ENCODE measurements around the gene NUP210L.
"Not testable (repeated sequence)": the region's sequence is repeated elsewhere in the genome, so short reads cannot be mapped to it uniquely, and the experiment has no call there.

Gene NUP210L

DNA sequence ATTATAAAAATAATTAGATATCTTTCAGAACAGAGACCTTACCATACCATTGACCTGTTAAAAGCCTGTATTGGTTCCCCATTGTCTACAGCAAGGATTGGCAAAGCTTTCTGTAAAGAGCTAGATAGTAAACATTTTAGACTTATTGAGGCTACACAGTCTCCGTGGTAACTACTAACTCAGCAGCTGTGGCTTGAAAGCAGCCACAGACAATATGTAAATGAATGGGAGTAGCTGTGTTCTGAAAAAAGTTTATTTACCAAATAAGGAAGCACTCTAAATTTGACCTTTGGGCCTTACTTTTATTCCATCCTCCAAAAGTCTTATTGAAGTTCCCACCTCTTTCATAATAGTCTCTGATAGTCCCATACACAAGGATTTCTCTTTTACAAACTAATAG is 39.7 kb downstream of the NUP210L start:
- no peak for DNase-seq (ENCODE audit: extremely low spot score, insufficient read length, low read depth)
- FAIRE-seq, result peak; percentile 56

- DNase-seq (ENCODE audit: extremely low spot score, insufficient read length, low read depth) (no peak), FAIRE-seq (peak; percentile 35)
Observed at GRCh38 chr1:154104433-154105082, 50.3 kb downstream of the NUP210L start.

GRCh38 chr1:154100141-154100540 is 54.7 kb downstream of the NUP210L start:
- DNase-seq (ENCODE audit: extremely low spot score, insufficient read length, low read depth); FAIRE-seq: not testable (repeated sequence)

- FAIRE-seq (no peak), DNase-seq (ENCODE audit: extremely low spot score, insufficient read length, low read depth) (no peak)
Observed at GRCh38 chr1:154097873-154098272, 57.0 kb downstream of the NUP210L start.

GRCh38 chr1:154095456-154096060 is 59.3 kb downstream of the NUP210L start:
- FAIRE-seq (no peak), DNase-seq (ENCODE audit: extremely low spot score, insufficient read length, low read depth) (no peak)

DNA sequence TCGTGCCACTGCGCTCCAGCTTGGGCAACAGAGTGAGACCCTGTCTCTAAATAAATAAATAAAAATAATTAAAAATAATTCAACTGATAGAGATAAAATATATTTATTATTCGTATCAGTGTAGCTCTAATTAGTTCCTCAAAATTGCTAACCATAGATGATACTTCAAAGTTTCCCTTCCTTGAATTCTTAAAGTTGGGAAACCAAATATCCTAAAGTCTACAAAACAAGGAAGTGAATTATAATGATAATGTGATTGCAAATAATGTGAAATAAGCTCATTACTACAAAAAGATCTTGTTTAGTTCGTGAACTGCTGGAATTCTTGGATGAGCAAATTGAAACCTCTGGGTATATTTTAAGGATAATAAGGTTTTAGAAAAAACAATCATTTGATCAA is 60.5 kb downstream of the NUP210L start:
- no peak for DNase-seq (ENCODE audit: extremely low spot score, insufficient read length, low read depth)
- FAIRE-seq, result no peak

DNA sequence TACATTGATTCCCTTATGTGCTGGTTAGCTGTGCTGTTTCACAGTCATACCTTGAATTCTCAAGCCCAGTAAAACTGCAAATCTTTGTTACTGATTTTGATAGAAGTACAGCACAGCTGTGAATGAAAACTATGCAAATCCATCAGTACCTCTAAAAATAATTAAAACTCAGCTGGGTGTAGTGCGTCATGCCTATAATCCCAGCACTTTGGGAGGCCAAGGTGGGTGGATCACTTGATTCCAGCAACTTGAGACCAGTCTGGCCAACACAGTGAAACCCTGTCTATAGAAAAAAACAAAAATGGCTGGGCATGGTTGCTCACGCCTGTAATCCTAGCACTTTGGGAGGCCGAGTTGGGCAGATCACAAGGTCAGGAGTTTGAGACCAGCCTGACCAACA is 61.2 kb downstream of the NUP210L start:
- DNase-seq (ENCODE audit: extremely low spot score, insufficient read length, low read depth), result no peak
- no peak for FAIRE-seq

GRCh38 chr1:154091706-154092105 is 63.2 kb downstream of the NUP210L start:
- DNase-seq (ENCODE audit: extremely low spot score, insufficient read length, low read depth) (no peak), FAIRE-seq (no peak)

DNA sequence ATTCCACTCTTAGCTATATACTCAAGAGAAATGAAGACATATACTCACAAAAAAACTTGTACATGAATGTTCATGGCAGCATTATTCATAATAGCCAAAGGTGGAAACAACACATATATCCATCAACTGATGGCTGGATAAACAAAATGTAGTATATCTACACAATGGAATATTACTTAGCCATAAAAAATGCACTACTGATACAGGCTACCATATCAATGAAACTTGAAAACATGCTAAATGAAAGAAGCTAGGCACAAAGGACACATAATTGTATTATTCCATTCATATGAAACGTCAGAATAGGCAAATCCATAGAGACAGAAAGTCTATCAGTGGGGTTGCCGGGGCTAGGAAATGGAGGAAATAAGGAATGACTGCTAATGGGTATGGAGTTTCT is 67.3 kb downstream of the NUP210L start:
- no peak for DNase-seq (ENCODE audit: extremely low spot score, insufficient read length, low read depth)
- FAIRE-seq, result no peak

DNA sequence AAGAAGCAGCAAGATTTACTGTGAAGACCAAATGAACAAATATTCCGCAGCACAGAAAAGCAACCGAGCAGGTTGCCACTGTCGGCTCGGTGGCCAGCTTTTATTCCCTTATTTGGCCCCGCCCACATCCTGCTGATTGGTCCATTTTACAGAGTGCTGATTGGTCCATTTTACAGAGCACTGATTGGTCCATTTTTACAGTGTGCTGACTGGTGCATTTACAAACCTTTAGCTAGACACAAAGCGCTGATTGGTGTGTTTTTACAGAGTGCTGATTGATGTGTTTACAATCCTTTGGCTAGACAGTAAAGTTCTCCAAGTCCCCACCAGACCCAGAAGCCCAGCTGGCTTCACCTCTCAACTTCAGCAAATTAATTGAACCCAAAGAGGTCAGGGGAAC is 71.8 kb downstream of the NUP210L start:
- not testable (repeated sequence) for FAIRE-seq; DNase-seq (ENCODE audit: extremely low spot score, insufficient read length, low read depth)

- no peak for FAIRE-seq
Observed at GRCh38 chr1:154081386-154082126, 73.3 kb downstream of the NUP210L start.

GRCh38 chr1:154076413-154076812 is 78.5 kb downstream of the NUP210L start:
- FAIRE-seq (no peak), DNase-seq (ENCODE audit: extremely low spot score, insufficient read length, low read depth) (no peak)

More at GRCh38 chr1:154081386-154082126, 73.3 kb downstream of the NUP210L start:
- no peak for DNase-seq (ENCODE audit: extremely low spot score, insufficient read length, low read depth)

GRCh38 chr1:154075746-154076145 is 79.1 kb downstream of the NUP210L start:
- FAIRE-seq, result no peak
- no peak for DNase-seq (ENCODE audit: extremely low spot score, insufficient read length, low read depth)

DNA sequence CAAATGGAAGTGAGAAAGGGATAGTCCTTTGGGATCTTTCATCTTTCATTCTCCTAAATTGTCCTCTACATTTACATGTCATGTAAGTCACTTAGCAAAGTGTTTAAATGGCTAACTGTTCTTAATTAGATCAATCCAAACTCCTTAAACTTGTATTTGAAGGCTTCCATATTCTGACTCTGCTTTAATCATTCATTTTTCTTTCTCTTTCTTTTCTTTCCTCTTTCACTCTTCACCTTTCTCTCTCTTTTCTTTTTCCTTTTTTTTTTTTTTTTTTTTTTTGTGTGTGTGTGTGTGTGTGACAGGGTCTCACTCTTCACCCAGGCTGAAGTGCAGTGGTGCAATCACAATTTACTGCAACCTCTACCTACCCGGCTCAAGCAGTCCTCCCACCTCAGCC is 92.6 kb downstream of the NUP210L start:
- no peak for FAIRE-seq
- DNase-seq (ENCODE audit: extremely low spot score, insufficient read length, low read depth), result no peak

DNA sequence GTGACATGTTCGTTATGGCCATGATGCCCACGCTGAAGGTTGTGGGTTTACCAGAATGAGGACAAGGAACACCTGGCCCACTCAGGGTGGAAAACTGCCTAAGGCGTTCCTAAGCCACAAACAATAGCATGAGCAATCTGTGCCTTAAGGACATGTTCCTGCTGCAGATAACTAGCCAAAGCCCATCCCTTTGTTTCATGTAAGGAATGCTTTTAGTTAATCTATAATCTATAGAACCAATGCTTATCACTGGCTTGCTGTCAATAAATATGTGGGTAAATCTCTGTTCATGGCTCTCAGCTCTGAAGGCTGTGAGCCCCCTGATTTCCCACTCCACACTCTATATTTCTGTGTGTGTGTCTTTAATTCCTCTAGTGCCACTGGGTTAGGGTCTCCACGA is 107.4 kb downstream of the NUP210L start:
- not testable (repeated sequence) for DNase-seq (ENCODE audit: extremely low spot score, insufficient read length, low read depth); FAIRE-seq

GRCh38 chr1:154033697-154034096 is 121.2 kb downstream of the NUP210L start:
- not testable (repeated sequence) for FAIRE-seq

GRCh38 chr1:154019940-154020339 is 134.9 kb downstream of the NUP210L start:
- no peak for DNase-seq (ENCODE audit: extremely low spot score, insufficient read length, low read depth)
- FAIRE-seq, result no peak

More at GRCh38 chr1:154033697-154034096, 121.2 kb downstream of the NUP210L start:
- DNase-seq (ENCODE audit: extremely low spot score, insufficient read length, low read depth), result not testable (repeated sequence)

- FAIRE-seq, result no peak
- no peak for DNase-seq (ENCODE audit: extremely low spot score, insufficient read length, low read depth)
Observed at GRCh38 chr1:154019269-154019668, 135.6 kb downstream of the NUP210L start.

DNA sequence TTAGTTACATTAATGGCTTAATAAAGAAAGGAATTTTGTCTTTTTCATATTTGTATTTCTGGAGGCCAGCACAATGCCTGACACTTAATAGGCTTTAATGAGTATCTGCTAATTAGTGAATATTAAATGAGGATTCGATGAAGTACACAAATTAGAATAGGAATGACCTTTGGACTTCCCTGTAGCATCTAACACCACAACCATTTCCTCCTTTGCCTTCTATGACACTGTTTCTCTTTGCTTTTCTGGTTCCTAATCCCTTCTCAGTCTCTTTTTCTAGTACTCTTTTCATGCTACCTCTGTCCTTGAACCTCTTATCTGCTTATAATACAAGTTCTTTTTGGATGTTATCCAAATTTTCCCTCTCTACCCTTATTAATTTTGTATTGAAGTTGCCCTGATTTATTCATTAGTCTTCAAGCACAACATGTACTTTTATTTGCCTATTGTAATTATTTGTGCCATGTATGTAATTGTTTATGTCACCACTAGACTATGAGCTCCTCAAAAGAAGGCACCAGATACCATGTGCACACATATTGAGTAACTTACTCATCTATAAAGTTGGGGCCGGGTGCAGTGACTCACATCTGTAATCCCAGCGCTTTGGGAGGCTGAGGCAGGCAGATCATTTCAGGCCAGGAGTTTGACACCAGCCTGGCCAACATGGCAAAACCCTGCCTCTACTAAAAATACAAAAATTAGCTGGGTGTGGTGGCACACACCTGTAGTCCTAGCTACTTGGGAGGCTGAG is 140.5 kb downstream of the NUP210L start:
- no peak for FAIRE-seq

DNA sequence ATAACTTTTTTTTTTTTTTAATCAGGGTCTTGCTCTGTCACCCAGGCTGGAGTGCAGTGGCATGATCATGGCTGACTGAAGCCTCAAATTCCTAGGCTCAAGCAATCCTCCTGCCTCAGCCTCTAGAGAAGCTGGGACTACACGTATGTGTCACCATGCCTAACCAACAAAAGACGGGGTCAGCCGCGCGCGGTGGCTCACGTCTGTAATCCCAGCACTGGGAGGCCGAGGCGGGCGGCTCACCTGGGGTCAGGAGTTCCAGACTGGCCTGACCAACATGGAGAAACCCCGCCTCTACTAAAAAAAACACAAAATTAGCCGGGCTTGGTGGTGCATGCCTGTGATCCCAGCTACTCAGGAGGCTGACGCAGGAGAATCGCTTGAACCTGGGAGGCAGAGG is 142.3 kb downstream of the NUP210L start:
- FAIRE-seq; DNase-seq (ENCODE audit: extremely low spot score, insufficient read length, low read depth): not testable (repeated sequence)

More for the DNA sequence above, 140.5 kb downstream of the NUP210L start:
- DNase-seq (ENCODE audit: extremely low spot score, insufficient read length, low read depth), result no peak
